OCI-LY1 (cell line): Measurements from ENCODE around the gene RCE1.

Experiments
- CTCF ChIP-seq: fragments of 200-600 bp; sonication (generic), shearing (Covaris generic); IDR thresholded peaks from 2 replicates; pipeline ENCODE4 v1.5.1; 2017; ENCODE audit warnings: mild to moderate bottlenecking, antibody characterized with exemption, low read length, moderate library complexity, mixed read lengths
- EZH2 ChIP-seq: fragments of 200-600 bp; sonication (generic), shearing (Covaris generic); IDR thresholded peaks from 2 replicates; pipeline ENCODE4 v1.8.0; 2017; ENCODE audit warnings: borderline replicate concordance, mixed run types, mild to moderate bottlenecking, antibody characterized with exemption, low read length, moderate library complexity, mixed read lengths

GRCh38 chr11:66877588-66878385 is 34.5 kb downstream of the RCE1 start:
- TF ChIP-seq CTCF (no peak), EZH2 (no peak)
